Esophagus squamous epithelium (tissue), 5 donors: ENCODE results near the gene SLC22A3. TPM values are rescaled to one million over a fixed set of nuclear protein-coding genes. Genes with fewer than 3 reads are reported as not detected.
A peak's percentile ranks its signal among the peaks of the same experiment; 100 is the strongest.

ENCODE experiments used
- DNase-seq: peaks from one replicate; lab custom pipeline; 2025; lab: John Stamatoyannopoulos, UW
- H3K27ac ChIP-seq, 4 donors: fragments of 200-600 bp; sonication (generic); one replicate each; pipeline ENCODE4 v1.5.1; 2016 to 2019; ENCODE audit warnings: mild to moderate bottlenecking in 1 of 4
- H3K27me3 ChIP-seq, 4 donors: fragments of 200-600 bp; sonication (generic); 1 replicate in 3 of 4; 2 replicates in 1 of 4; pipeline versions ENCODE4 v1.5.1 to v1.6.0; 2017 to 2021; ENCODE audit warnings: antibody characterized with exemption in 1 of 4
- H3K36me3 ChIP-seq, 3 donors: fragments of 200-600 bp; sonication (generic); one replicate each; pipeline ENCODE4 v1.5.1; 2016 to 2019
- H3K4me1 ChIP-seq, 3 donors: fragments of 200-600 bp; sonication (generic); one replicate each; pipeline ENCODE4 v1.5.1; 2017 to 2019
- H3K4me3 ChIP-seq, 4 donors: fragments of 200-600 bp; sonication (generic); 1 replicate in 3 of 4; 2 replicates in 1 of 4; pipeline ENCODE4 v1.5.1; 2016 to 2019; ENCODE audit warnings: mild to moderate bottlenecking in 2 of 4, moderate library complexity in 1 of 4
- H3K9me3 ChIP-seq, 3 donors: fragments of 200-600 bp; sonication (generic); one replicate each; pipeline ENCODE4 v1.5.1; 2016 to 2019
- POLR2A ChIP-seq, 4 donors: fragments of 450-650 bp; IDR thresholded peaks; one replicate each; pipeline ENCODE4 v1.6.1; 2017; ENCODE audit warnings: antibody characterized with exemption in 4 of 4, mild to moderate bottlenecking in 4 of 4, moderate library complexity in 3 of 4
- WGBS, 2 donors: methylation state at CpG; one replicate each; pipeline ENCODE4 v1.1.5; 2018; 5-methylcytosine and 5-hydroxymethylcytosine counted together
- intact Hi-C: fragments of 100-400 bp; cut with DNase I; formaldehyde crosslinking; loops from one replicate; pipeline ENCODE4 v1.15.0; 2022
- total RNA-seq, 4 donors: library from RNA; depleted of rRNA; stranded (reverse); fragments of >200 nt; gene quantifications; one replicate each; pipeline ENCODE4 v1.1.0, GENCODE V29; 2016
- TF ChIP-seq, protein P1 (sequence below), 6 experiments: fragments of 450-650 bp in 4 of 6; fragments of 200-600 bp in 2 of 6; sonication (generic) in 2 of 6; IDR thresholded peaks; one replicate each; pipeline ENCODE4 v1.5.1; 2016 to 2019; ENCODE audit warnings: antibody characterized with exemption in 6 of 6, mild to moderate bottlenecking in 4 of 6, moderate library complexity in 4 of 6
- donor health status: DM: yes; HTN: yes; CAD: no.

SLC22A3 gene
- total RNA-seq, 4 donors from 2014 or later = 5.5 to 14.2 (median 12.0) TPM

DNA sequence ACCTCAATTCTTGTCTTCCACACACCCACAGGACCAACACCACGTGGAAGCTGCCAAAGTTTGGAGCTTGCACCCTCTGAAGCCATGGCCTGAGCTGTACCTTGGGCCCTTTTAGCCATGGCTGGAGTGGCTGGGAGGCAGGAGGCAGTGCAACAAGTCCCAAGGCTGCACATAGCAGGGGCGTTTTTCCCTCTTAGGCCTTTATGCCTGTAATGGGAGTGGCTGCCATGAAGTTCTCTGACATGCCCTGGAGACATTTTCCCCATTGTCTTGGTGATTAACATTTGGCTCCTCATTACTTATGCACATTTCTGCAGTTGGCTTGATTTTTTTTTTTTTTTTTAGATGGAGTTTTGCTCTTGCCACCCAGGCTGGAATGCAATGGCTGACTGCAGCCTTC, 44.4 kb upstream of the SLC22A3 start:
- Histone ChIP-seq H3K9me3 (no peaks in the 10 kb centered on the region), H3K36me3 (no peaks in the 10 kb centered on the region), H3K4me1 (peaks cover 5 to 44% (median 14%) of the 10 kb centered on the region in 3 donors), H3K4me3 (no peak overlapping the region), H3K27ac (peak overlapping the region in 1 of 4 donors; percentile 3), H3K27me3 (no peaks in the 10 kb centered on the region)
- 11 to 27% methylated on average over 1 to 2 of the region's 2 CpGs for WGBS, 2 donors
- intact Hi-C loops = no loop called here
- no peak for DNase-seq
- TF ChIP-seq, protein P1, sequence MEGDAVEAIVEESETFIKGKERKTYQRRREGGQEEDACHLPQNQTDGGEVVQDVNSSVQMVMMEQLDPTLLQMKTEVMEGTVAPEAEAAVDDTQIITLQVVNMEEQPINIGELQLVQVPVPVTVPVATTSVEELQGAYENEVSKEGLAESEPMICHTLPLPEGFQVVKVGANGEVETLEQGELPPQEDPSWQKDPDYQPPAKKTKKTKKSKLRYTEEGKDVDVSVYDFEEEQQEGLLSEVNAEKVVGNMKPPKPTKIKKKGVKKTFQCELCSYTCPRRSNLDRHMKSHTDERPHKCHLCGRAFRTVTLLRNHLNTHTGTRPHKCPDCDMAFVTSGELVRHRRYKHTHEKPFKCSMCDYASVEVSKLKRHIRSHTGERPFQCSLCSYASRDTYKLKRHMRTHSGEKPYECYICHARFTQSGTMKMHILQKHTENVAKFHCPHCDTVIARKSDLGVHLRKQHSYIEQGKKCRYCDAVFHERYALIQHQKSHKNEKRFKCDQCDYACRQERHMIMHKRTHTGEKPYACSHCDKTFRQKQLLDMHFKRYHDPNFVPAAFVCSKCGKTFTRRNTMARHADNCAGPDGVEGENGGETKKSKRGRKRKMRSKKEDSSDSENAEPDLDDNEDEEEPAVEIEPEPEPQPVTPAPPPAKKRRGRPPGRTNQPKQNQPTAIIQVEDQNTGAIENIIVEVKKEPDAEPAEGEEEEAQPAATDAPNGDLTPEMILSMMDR (IDR thresholded peaks at IDR 0.05) = no peak
- no peak for TF ChIP-seq POLR2A (IDR thresholded peaks at IDR 0.05)

DNA sequence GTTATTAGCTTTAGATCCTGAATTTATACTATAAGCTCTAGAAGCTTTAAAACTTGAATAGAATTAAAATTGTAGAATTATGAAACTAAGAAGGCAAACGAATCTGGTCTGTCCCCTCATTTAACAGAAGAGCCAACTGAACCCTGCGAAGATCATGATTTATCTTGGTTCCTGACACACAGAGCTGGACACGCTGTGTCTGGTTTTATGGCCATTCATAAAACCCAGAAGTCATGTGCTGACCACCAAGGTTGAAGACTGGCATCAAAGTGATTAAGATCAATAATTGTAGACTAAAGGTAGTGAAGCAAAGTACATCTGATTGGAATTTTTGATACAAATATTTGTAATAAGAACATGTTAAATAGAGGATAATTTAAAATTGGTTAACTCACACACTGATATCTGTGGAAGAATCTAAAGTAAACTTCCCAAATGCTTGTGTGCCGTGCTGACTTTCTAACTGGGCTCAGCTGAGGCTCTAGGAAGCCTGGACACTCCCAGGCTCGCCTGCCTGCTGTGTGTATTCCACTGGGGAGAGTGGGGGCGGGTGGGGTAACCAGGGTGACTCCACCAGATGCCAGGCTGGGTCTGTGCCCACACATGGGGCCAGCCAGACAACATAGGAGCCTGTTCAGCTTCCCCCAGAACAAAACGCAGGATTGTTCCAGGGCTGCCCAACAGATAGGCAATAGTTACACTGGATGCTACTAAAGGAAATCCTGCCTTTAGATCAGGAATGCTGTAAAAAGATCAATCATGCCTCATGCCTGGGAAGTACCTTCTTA, 42.1 kb upstream of the SLC22A3 start:
- Histone ChIP-seq H3K36me3 (no peaks in the 10 kb centered on the region), H3K27ac (no peak overlapping the region), H3K9me3 (peaks cover 0 to 19% (median 9%) of the 10 kb centered on the region in 3 donors), H3K4me3 (no peak overlapping the region), H3K27me3 (no peaks in the 10 kb centered on the region), H3K4me1 (peaks cover 0 to 26% (median 6%) of the 10 kb centered on the region in 3 donors)
- 57 to 58% methylated on average over 7 of the region's 7 CpGs for WGBS, 2 donors
- DNase-seq = no peak
- intact Hi-C loops = no loop called here
- no peak for TF ChIP-seq POLR2A (IDR thresholded peaks at IDR 0.05)
- TF ChIP-seq, protein P1 (IDR thresholded peaks at IDR 0.05) = no peak

DNA sequence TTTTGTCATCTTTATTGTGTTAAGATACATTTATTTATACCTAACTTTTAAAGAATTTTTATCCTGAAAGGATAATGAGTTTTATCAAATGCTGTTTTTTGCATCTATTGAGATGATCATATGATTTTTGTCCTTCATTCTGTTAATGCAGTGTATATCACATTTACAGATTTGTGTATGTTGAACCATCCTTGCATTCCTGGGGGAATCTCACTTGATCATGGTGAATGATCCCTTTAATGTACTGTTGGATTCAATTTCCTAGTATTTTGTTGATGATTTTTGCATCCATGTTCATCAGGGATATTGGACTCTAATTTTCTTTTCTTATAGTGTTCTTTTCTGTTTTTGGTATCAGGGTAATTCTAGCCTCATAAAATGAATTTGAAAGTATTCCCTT, 38.5 kb upstream of the SLC22A3 start:
- intact Hi-C loops = no loop called here
- DNase-seq = no peak
- TF ChIP-seq, protein P1 (IDR thresholded peaks at IDR 0.05) = no peak
- Histone ChIP-seq H3K27me3 (no peaks in the 10 kb centered on the region), H3K4me1 (no peaks in the 10 kb centered on the region), H3K4me3 (no peak overlapping the region), H3K27ac (no peak overlapping the region), H3K9me3 (peaks cover 0 to 42% (median 12%) of the 10 kb centered on the region in 3 donors), H3K36me3 (no peaks in the 10 kb centered on the region)

DNA sequence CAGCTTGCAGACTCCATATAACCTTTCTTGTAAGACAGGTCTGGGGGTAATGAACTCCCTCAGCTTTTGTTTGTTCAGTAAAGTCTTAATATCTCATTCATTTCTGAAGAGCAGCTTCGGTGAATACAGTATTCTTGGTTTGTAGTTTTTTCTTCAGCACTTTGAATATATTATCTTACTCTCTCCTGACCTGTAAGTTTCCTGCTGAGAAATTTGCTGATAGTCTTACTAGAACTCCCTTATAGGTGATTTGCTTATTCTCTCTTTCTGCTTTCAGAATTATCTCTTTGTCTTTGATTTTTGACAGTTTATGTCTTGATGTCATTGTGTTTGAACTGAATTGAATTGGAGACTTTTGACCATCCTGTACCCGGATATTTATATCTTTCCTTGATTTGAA, 35.3 kb upstream of the SLC22A3 start:
- TF ChIP-seq, protein P1 (IDR thresholded peaks at IDR 0.05) = no peak
- TF ChIP-seq POLR2A (IDR thresholded peaks at IDR 0.05) = no peak
- Histone ChIP-seq H3K4me1 (no peaks in the 10 kb centered on the region), H3K9me3 (peaks cover 0 to 42% (median 12%) of the 10 kb centered on the region in 3 donors), H3K27ac (no peak overlapping the region), H3K27me3 (no peaks in the 10 kb centered on the region), H3K36me3 (no peaks in the 10 kb centered on the region), H3K4me3 (no peak overlapping the region)
- 77 to 83% methylated on average over 2 of the region's 2 CpGs for WGBS, 2 donors
- no peak for DNase-seq
- intact Hi-C loops = no loop called here

DNA sequence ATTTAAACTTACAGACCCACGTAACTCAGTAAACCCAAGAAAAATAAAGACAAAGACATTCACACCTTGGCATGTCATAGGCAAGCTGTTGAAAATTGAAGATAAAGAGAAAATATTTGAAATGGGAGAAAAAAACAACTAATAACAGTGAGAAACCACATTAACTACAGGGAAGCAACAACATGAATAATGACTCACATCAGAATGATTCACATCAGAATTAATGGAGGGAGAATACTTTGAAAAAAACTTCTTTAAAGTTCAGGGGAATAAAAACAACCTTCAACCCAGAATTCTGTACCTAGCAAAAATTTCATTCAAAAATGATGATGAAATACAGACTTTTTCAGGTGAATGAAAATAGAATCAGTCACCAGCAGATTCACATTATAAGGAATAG, 32.9 kb upstream of the SLC22A3 start:
- Histone ChIP-seq H3K27me3 (no peaks in the 10 kb centered on the region), H3K36me3 (no peaks in the 10 kb centered on the region), H3K4me3 (no peak overlapping the region), H3K27ac (no peak overlapping the region), H3K9me3 (peaks cover 0 to 30% (median 8%) of the 10 kb centered on the region in 3 donors), H3K4me1 (no peaks in the 10 kb centered on the region)
- intact Hi-C loops = no loop called here
- no peak for DNase-seq
- TF ChIP-seq, protein P1 (IDR thresholded peaks at IDR 0.05) = no peak
- TF ChIP-seq POLR2A (IDR thresholded peaks at IDR 0.05) = no peak
- WGBS, 2 donors = 48 to 84% methylated on average over 1 of the region's 1 CpG
